ENCODE results near the gene SLC46A3. TPM values are rescaled to one million over a fixed set of nuclear protein-coding genes. Genes with fewer than 3 reads are reported as not detected.

SLC46A3 gene
- total and polyA plus RNA-seq, 2 donors (not counting 1 experiment from before 2014, with no cell fraction given): 13.1 to 19.0 TPM

GRCh38 chr13:28657784-28658538 is 60.8 kb downstream of the SLC46A3 start:
- ChIA-PET POLR2A (interaction anchor here (0.8 kb wide), 1 partner anchor 60 kb away, joined by 3 read pairs; the partner anchor contains the start of gene SLC46A3), CTCF (interaction anchor here (0.6 to 3.1 kb wide), 3 partner anchors 21 to 334 kb away, joined by 4 to 15 read pairs (median 13); no protein-coding TSS in a partner anchor)
- Mint-ChIP-seq H3K9me3 (ENCODE audit: insufficient read depth) (no peaks in the 10 kb centered on the region), H3K4me1 (peaks cover 61% of the 10 kb centered on the region), H3K27me3 (no peaks in the 10 kb centered on the region), H3K4me3 (peak overlapping the region; percentile 97), H3K27ac (peak overlapping the region; percentile 98)
- peak overlapping the region; percentile 88 for H3K4me2 ChIP-seq (replicated peaks; ENCODE audit: low read depth, low read length, poor library complexity, severe bottlenecking)
- H2AFZ ChIP-seq (ENCODE audit: insufficient read depth, low read depth, low read length, poor library complexity, severe bottlenecking): peak overlapping the region; percentile 73
- peak overlapping the region; percentile 78 to 97 (median 89) for H3K4me3 ChIP-seq (ENCODE audit: control extremely low read depth in 1 of 5, extremely low read depth in 1 of 5, insufficient read depth in 1 of 5, low read depth in 2 of 5, low read length in 4 of 5)
- intact Hi-C loops (cut with micrococcal nuclease): loop anchor here (1.0 to 5.0 kb wide), 6 partner anchors 21 to 1207 kb away; partner anchors contain the start of genes LNX2, MTIF3 and POLR1D
- H3K27ac ChIP-seq (ENCODE audit: low read length in 2 of 2): peak overlapping the region; percentile 86 to 93
- peak overlapping the region; percentile 91 for H3K9ac ChIP-seq (ENCODE audit: low read length)
- ATAC-seq (ENCODE audit: low read depth) (no peak), DNase-seq (peak; percentile 64)
- no peaks in the 10 kb centered on the region for H3K27me3 ChIP-seq (replicated peaks in 1 of 4; ENCODE audit: control extremely low read depth in 1 of 4, control insufficient read depth in 3 of 4, insufficient read depth in 4 of 4, low read length in 3 of 4)
- peaks cover 3 to 21% of the 10 kb centered on the region in 2 experiments for H3K36me3 ChIP-seq (replicated peaks in 1 of 2; ENCODE audit: control extremely low read depth in 1 of 2, control insufficient read depth in 1 of 2, extremely low read depth in 1 of 2, insufficient read depth in 2 of 2, low read length in 1 of 2)
- H3K4me1 ChIP-seq (ENCODE audit: control insufficient read depth in 2 of 2, insufficient read depth in 2 of 2, low read length in 2 of 2): peaks cover 44% of the 10 kb centered on the region in 2 donors
- H3K9me3 ChIP-seq (ENCODE audit: control extremely low read depth in 1 of 3, control insufficient read depth in 2 of 3, insufficient read depth in 1 of 3, low read length in 2 of 3): no peaks in the 10 kb centered on the region
- TF ChIP-seq EZH2 (IDR thresholded peaks at IDR 0.05; ENCODE audit: borderline replicate concordance, insufficient read depth, low read depth, low read length, poor library complexity, severe bottlenecking) (no peak), CTCF (IDR thresholded peaks at IDR 0.05) (no peak)
- 38% methylated on average over 5 of the region's 12 CpGs for WGBS (ENCODE audit: insufficient coverage)
- peaks cover 100% of the 10 kb centered on the region for H3K79me2 ChIP-seq (ENCODE audit: control insufficient read depth, insufficient read depth, low read length)
- H4K20me1 ChIP-seq (ENCODE audit: control insufficient read depth, insufficient read depth, low read length, poor library complexity, severe bottlenecking): peaks cover 13% of the 10 kb centered on the region

- Histone ChIP-seq H3K9me3 (ENCODE audit: control extremely low read depth in 1 of 3, control insufficient read depth in 2 of 3, insufficient read depth in 1 of 3, low read length in 2 of 3) (peaks cover 0 to 1% (median 0%) of the 10 kb centered on the region in 3 donors), H3K4me1 (ENCODE audit: control insufficient read depth in 2 of 2, insufficient read depth in 2 of 2, low read length in 2 of 2) (peaks cover 37 to 39% of the 10 kb centered on the region in 2 donors), H4K20me1 (ENCODE audit: control insufficient read depth, insufficient read depth, low read length, poor library complexity, severe bottlenecking) (peaks cover 3% of the 10 kb centered on the region), H3K4me3 (ENCODE audit: control extremely low read depth in 1 of 5, extremely low read depth in 1 of 5, insufficient read depth in 1 of 5, low read depth in 2 of 5, low read length in 4 of 5) (no peak overlapping the region), H3K9ac (ENCODE audit: low read length) (no peak overlapping the region), H3K79me2 (ENCODE audit: control insufficient read depth, insufficient read depth, low read length) (peaks cover 100% of the 10 kb centered on the region), H3K36me3 (replicated peaks in 1 of 2; ENCODE audit: control extremely low read depth in 1 of 2, control insufficient read depth in 1 of 2, extremely low read depth in 1 of 2, insufficient read depth in 2 of 2, low read length in 1 of 2) (peaks cover 5 to 8% of the 10 kb centered on the region in 2 experiments), H3K27ac (ENCODE audit: low read length in 2 of 2) (peak overlapping the region in 1 of 2 donors; percentile 93), H3K27me3 (replicated peaks in 1 of 4; ENCODE audit: control extremely low read depth in 1 of 4, control insufficient read depth in 3 of 4, insufficient read depth in 4 of 4, low read length in 3 of 4) (no peaks in the 10 kb centered on the region), H2AFZ (ENCODE audit: insufficient read depth, low read depth, low read length, poor library complexity, severe bottlenecking) (no peak overlapping the region), H3K4me2 (replicated peaks; ENCODE audit: low read depth, low read length, poor library complexity, severe bottlenecking) (no peak overlapping the region)
- no peak overlapping the region for H3K4me3 Mint-ChIP-seq
- ATAC-seq (ENCODE audit: low read depth) (no peak), DNase-seq (no peak)
- intact Hi-C loops (cut with micrococcal nuclease): loop anchor here (5.0 kb wide), 3 partner anchors 333 to 937 kb away; no protein-coding TSS in a partner anchor
- no peaks in the 10 kb centered on the region for H3K27me3 Mint-ChIP-seq
- no peak overlapping the region for H3K27ac Mint-ChIP-seq
- 100% methylated on average over 2 of the region's 3 CpGs for WGBS (ENCODE audit: insufficient coverage)
- POLR2A ChIA-PET: no interaction called here
- TF ChIP-seq EZH2 (IDR thresholded peaks at IDR 0.05; ENCODE audit: borderline replicate concordance, insufficient read depth, low read depth, low read length, poor library complexity, severe bottlenecking): no peak
- no peak for TF ChIP-seq CTCF (IDR thresholded peaks at IDR 0.05)
- H3K9me3 Mint-ChIP-seq (ENCODE audit: insufficient read depth): no peaks in the 10 kb centered on the region
- CTCF ChIA-PET: interaction anchor here (0.6 to 1.0 kb wide), 3 partner anchors 13 to 661 kb away, joined by 3 read pairs; no protein-coding TSS in a partner anchor
- H3K4me1 Mint-ChIP-seq: peaks cover 47% of the 10 kb centered on the region
Measured at GRCh38 chr13:28655561-28655960, 63.2 kb downstream of the SLC46A3 start.
